ENCODE measurements around the gene DNASE1L2. TPM values are rescaled to one million over a fixed set of nuclear protein-coding genes. Genes with fewer than 3 reads are reported as not detected.

DNASE1L2 gene
- total RNA-seq, 1 experiment from 2014 or later = 2.7 TPM

DNA sequence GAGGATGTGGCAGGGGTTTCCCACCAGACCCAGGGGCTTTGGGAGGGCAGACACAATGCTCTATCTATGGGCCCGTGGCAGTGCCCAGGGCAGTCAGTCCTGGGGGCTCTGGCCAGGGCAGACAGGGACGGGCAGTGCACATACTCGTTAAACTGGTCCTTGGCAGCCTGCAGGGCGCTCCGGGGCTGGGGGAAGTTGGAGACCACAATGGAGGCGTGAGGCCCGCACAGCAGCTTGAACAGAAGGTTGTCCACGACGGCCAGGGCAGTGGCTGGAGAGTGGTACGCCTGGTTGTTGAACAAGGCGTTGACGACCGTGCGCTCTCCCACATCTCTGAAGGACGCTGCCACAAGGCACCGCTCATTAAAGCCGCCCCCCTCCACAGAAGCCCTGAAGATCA lies 50.3 kb downstream of the DNASE1L2 start:
- no TSS peak for BruUV-seq (replicated peaks)
- H3K27ac ChIP-seq (ENCODE audit: low read depth, low read length, poor library complexity, severe bottlenecking) = no peak overlapping the region
- intact Hi-C loops (cut with micrococcal nuclease; ENCODE audit: unreplicated experiment) = no loop called here

DNA sequence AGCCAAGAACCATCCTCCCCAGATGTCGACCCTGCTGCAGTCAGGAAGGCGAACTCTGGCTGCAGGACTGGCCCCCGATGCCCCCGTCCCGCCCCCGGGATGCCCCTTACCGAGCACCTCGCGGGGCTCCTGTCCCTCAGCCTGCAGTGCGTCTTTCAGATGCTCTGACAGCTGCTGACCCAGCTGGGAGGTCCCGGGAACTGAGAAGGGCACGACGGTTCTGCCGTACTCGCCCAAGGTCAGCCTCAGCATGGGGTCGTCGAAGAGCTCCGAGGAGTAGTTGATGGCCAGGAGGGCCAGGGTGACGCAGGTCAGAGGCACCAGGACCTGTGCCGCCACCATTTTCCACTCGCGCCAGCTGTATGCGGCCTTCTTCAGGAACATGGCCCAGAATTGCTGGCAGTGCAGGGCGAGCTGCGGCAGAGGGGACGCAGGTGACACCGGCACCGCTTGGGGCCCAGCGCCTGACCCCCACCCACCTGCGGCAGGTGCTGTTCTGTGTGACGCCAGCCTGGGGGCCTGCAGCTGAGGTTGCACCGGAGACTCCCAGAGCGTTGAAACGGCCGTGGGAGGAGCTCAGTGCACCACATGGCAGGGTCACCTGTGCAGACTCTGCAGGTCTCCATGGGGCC lies 51.8 kb downstream of the DNASE1L2 start:
- H3K36me3 ChIP-seq (ENCODE audit: insufficient read depth, low read length, poor library complexity, severe bottlenecking) = no peaks in the 10 kb centered on the region
- TF ChIP-seq, protein P1, sequence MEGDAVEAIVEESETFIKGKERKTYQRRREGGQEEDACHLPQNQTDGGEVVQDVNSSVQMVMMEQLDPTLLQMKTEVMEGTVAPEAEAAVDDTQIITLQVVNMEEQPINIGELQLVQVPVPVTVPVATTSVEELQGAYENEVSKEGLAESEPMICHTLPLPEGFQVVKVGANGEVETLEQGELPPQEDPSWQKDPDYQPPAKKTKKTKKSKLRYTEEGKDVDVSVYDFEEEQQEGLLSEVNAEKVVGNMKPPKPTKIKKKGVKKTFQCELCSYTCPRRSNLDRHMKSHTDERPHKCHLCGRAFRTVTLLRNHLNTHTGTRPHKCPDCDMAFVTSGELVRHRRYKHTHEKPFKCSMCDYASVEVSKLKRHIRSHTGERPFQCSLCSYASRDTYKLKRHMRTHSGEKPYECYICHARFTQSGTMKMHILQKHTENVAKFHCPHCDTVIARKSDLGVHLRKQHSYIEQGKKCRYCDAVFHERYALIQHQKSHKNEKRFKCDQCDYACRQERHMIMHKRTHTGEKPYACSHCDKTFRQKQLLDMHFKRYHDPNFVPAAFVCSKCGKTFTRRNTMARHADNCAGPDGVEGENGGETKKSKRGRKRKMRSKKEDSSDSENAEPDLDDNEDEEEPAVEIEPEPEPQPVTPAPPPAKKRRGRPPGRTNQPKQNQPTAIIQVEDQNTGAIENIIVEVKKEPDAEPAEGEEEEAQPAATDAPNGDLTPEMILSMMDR (conservative IDR thresholded peaks at IDR 0.05; ENCODE audit: low read depth, low read length) = no peak
- TF ChIP-seq EZH2 (IDR thresholded peaks at IDR 0.05; ENCODE audit: borderline replicate concordance, low read depth, low read length, poor library complexity, severe bottlenecking) = no peak
- DNase-seq (ENCODE audit: low spot score) = no peak
- H3K27ac ChIP-seq (ENCODE audit: low read depth, low read length, poor library complexity, severe bottlenecking) = no peak overlapping the region
- no peaks in the 10 kb centered on the region for H3K4me1 ChIP-seq (ENCODE audit: insufficient read depth, low read length, poor library complexity, severe bottlenecking)
- BruUV-seq (replicated peaks) = no TSS peak
- POLR2A ChIA-PET (ENCODE audit: low non-redundant PET) = no interaction called here
- no peaks in the 10 kb centered on the region for H3K27me3 ChIP-seq (replicated peaks; ENCODE audit: insufficient read depth, low read depth, low read length, poor library complexity)
- H3K4me3 ChIP-seq (ENCODE audit: low read depth, low read length, poor library complexity, severe bottlenecking) = no peak overlapping the region
- no peaks in the 10 kb centered on the region for H3K9me3 ChIP-seq (ENCODE audit: low read depth, low read length, poor library complexity, severe bottlenecking)
- intact Hi-C loops (cut with micrococcal nuclease; ENCODE audit: unreplicated experiment) = no loop called here
- CTCF ChIA-PET = no interaction called here

More for the DNA sequence above, 50.3 kb downstream of the DNASE1L2 start:
- no peak for TF ChIP-seq EZH2 (IDR thresholded peaks at IDR 0.05; ENCODE audit: borderline replicate concordance, low read depth, low read length, poor library complexity, severe bottlenecking)
- TF ChIP-seq, protein P1 (conservative IDR thresholded peaks at IDR 0.05; ENCODE audit: low read depth, low read length) = no peak
- no peak for DNase-seq (ENCODE audit: low spot score)
- CTCF ChIA-PET = no interaction called here
- Histone ChIP-seq H3K4me3 (ENCODE audit: low read depth, low read length, poor library complexity, severe bottlenecking) (no peak overlapping the region), H3K9me3 (ENCODE audit: low read depth, low read length, poor library complexity, severe bottlenecking) (no peaks in the 10 kb centered on the region), H3K27me3 (replicated peaks; ENCODE audit: insufficient read depth, low read depth, low read length, poor library complexity) (no peaks in the 10 kb centered on the region), H3K4me1 (ENCODE audit: insufficient read depth, low read length, poor library complexity, severe bottlenecking) (no peaks in the 10 kb centered on the region), H3K36me3 (ENCODE audit: insufficient read depth, low read length, poor library complexity, severe bottlenecking) (no peaks in the 10 kb centered on the region)
- POLR2A ChIA-PET (ENCODE audit: low non-redundant PET) = no interaction called here

Small RNA genes within 50 kb of the gene (microRNA-seq; reads per million reads assigned to microRNA genes)
- gene MIR3677 (6.2 reads per million, percentile 20 among the genes with 10 or more reads in this experiment), gene MIR4717 (not detected)

Other genes starting within 250 kb of the DNASE1L2 start
- 1.4 and 2.3 TPM in 2 replicates for gene SYNGR3, start 246.5 kb upstream of the DNASE1L2 start, total RNA-seq (2021)
- 68.0 and 75.8 TPM in 2 replicates for gene ZNF598, start 226.6 kb upstream of the DNASE1L2 start, total RNA-seq (2021)
- 96.5 and 105 TPM in 2 replicates for gene NPW, start 216.7 kb upstream of the DNASE1L2 start, total RNA-seq (2021)
- gene NHERF2, start 209.5 kb upstream of the DNASE1L2 start, total RNA-seq (2021) = 19.5 and 26.4 TPM in 2 replicates
- 51.6 and 65.4 TPM in 2 replicates for gene NTHL1, start 188.6 kb upstream of the DNASE1L2 start, total RNA-seq (2021)
- 125 and 155 TPM in 2 replicates for gene TSC2, start 188.5 kb upstream of the DNASE1L2 start, total RNA-seq (2021)
- 121 and 141 TPM in 2 replicates for gene PKD1, start 100.5 kb upstream of the DNASE1L2 start, total RNA-seq (2021)
- gene RAB26, start 87.8 kb upstream of the DNASE1L2 start, total RNA-seq (2021) = 0.49 and 1.7 TPM in 2 replicates
- 96.7 and 97.4 TPM in 2 replicates for gene TRAF7, start 80.7 kb upstream of the DNASE1L2 start, total RNA-seq (2021)
- 1.1 and 3.8 TPM in 2 replicates for gene CASKIN1, start 39.8 kb upstream of the DNASE1L2 start, total RNA-seq (2021)
- gene MLST8, start 31.0 kb upstream of the DNASE1L2 start, total RNA-seq (2021) = 58.3 and 58.8 TPM in 2 replicates
- 16.0 and 18.6 TPM in 2 replicates for gene BRICD5, start 25.6 kb upstream of the DNASE1L2 start, total RNA-seq (2021)
- gene PGP, start 21.6 kb upstream of the DNASE1L2 start, total RNA-seq (2021) = 26.5 TPM in 2 replicates
- gene E4F1, start 12.9 kb upstream of the DNASE1L2 start, total RNA-seq (2021) = 36.0 and 41.6 TPM in 2 replicates
- gene ECI1, start 15.1 kb downstream of the DNASE1L2 start, total RNA-seq (2021) = 55.3 and 83.6 TPM in 2 replicates
- gene RNPS1, start 31.7 kb downstream of the DNASE1L2 start, total RNA-seq (2021) = 345 and 365 TPM in 2 replicates
- 9.0 and 13.7 TPM in 2 replicates for gene ABCA3, start 104.3 kb downstream of the DNASE1L2 start, total RNA-seq (2021)
- 71.7 and 76.1 TPM in 2 replicates for gene CCNF, start 193.0 kb downstream of the DNASE1L2 start, total RNA-seq (2021)
- 48.5 and 51.9 TPM in 2 replicates for gene TEDC2, start 223.7 kb downstream of the DNASE1L2 start, total RNA-seq (2021)
- gene NTN3, start 234.9 kb downstream of the DNASE1L2 start, total RNA-seq (2021) = 1.6 and 2.9 TPM in 2 replicates
- gene TBC1D24, start 238.7 kb downstream of the DNASE1L2 start, total RNA-seq (2021) = 24.2 and 27.1 TPM in 2 replicates

Measured in A673 (cell line).